NCI-H526 (cell line): Measurements from ENCODE around the gene SYNDIG1.
"Not testable (repeated sequence)": the region's sequence is repeated elsewhere in the genome, so short reads cannot be mapped to it uniquely, and the experiment has no call there.

Experiments
- DNase-seq, 2 experiments: peaks; one replicate each; lab custom pipeline; 2025; lab: John Stamatoyannopoulos, UW

SYNDIG1 gene

GRCh38 chr20:24493181-24493580 is 23.8 kb downstream of the SYNDIG1 start:
- DNase-seq: no peak

- no peak for DNase-seq
Observed at GRCh38 chr20:24493661-24494459, 24.4 kb downstream of the SYNDIG1 start.

- no peak for DNase-seq
Observed at GRCh38 chr20:24494460-24494920, 25.1 kb downstream of the SYNDIG1 start.

- no peak for DNase-seq
Observed at GRCh38 chr20:24495266-24495665, 25.8 kb downstream of the SYNDIG1 start.

GRCh38 chr20:24497851-24498250 is 28.4 kb downstream of the SYNDIG1 start:
- DNase-seq: peak; percentile 39 to 77

- no peak for DNase-seq
Observed at GRCh38 chr20:24498641-24499040, 29.2 kb downstream of the SYNDIG1 start.

- no peak for DNase-seq
Observed at GRCh38 chr20:24499472-24499871, 30.0 kb downstream of the SYNDIG1 start.

GRCh38 chr20:24501764-24502556 is 32.5 kb downstream of the SYNDIG1 start:
- no peak for DNase-seq

- no peak for DNase-seq
Observed at GRCh38 chr20:24502661-24503060, 33.2 kb downstream of the SYNDIG1 start.

GRCh38 chr20:24503352-24503931 is 34.0 kb downstream of the SYNDIG1 start:
- no peak for DNase-seq

- DNase-seq: no peak
Observed at GRCh38 chr20:24504331-24505285, 35.2 kb downstream of the SYNDIG1 start.

- no peak for DNase-seq
Observed at GRCh38 chr20:24506146-24506545, 36.7 kb downstream of the SYNDIG1 start.

GRCh38 chr20:24506696-24507095 is 37.3 kb downstream of the SYNDIG1 start:
- DNase-seq: no peak

- no peak for DNase-seq
Observed at GRCh38 chr20:24507182-24507853, 37.9 kb downstream of the SYNDIG1 start.

- not testable (repeated sequence) for DNase-seq
Observed at GRCh38 chr20:24512441-24512840, 43.0 kb downstream of the SYNDIG1 start.

- no peak for DNase-seq
Observed at GRCh38 chr20:24518515-24518914, 49.1 kb downstream of the SYNDIG1 start.

- DNase-seq: no peak
Observed at GRCh38 chr20:24519476-24519875, 50.0 kb downstream of the SYNDIG1 start.

- no peak for DNase-seq
Observed at GRCh38 chr20:24521032-24521431, 51.6 kb downstream of the SYNDIG1 start.

GRCh38 chr20:24522452-24523330 is 53.3 kb downstream of the SYNDIG1 start:
- DNase-seq: no peak

- no peak for DNase-seq
Observed at GRCh38 chr20:24523661-24524060, 54.2 kb downstream of the SYNDIG1 start.
